GM12801 (cell line): Measurements from ENCODE around the gene FHIT.

ENCODE experiments used
- CTCF ChIP-seq: IDR thresholded peaks from one replicate; pipeline ENCODE4 v1.5.1; 2011; ENCODE audit warnings: control low read depth; ENCODE audit not compliant: insufficient read length; ENCODE audit errors: extremely low read depth

The FHIT gene

GRCh38 chr3:60336061-60336460 lies 915.2 kb downstream of the FHIT start:
- no peak for TF ChIP-seq CTCF

- TF ChIP-seq CTCF = no peak
Measured at GRCh38 chr3:60333710-60334109, 917.5 kb downstream of the FHIT start.

- TF ChIP-seq CTCF = no peak
Measured at GRCh38 chr3:60330107-60330506, 921.1 kb downstream of the FHIT start.

- no peak for TF ChIP-seq CTCF
Measured at GRCh38 chr3:60325610-60326170, 925.6 kb downstream of the FHIT start.

GRCh38 chr3:60323651-60324050 lies 927.6 kb downstream of the FHIT start:
- TF ChIP-seq CTCF = no peak

- TF ChIP-seq CTCF = no peak
Measured at GRCh38 chr3:60323180-60323579, 928.1 kb downstream of the FHIT start.

GRCh38 chr3:60322298-60322856 lies 928.9 kb downstream of the FHIT start:
- TF ChIP-seq CTCF = no peak
